ENCODE measurements around the gene HS6ST1.

Gene HS6ST1

DNA sequence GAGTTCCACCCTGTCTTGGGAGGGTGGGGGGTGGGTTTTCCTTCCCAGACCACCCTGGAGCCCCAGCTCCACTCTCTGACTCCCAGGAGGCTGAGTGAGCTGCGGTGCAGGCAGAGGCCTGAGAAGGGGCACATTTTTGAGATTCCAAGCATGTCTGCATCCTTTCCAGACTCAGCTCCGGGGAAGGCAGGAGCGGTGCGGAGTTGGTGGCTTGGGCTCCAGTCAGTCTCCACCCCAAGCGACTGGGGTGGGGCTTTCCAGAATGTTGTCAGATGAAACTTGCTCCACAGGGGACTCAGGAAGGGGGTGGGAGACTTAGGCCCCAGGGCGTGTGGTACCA is 44.2 kb upstream of the HS6ST1 start:
- TF ChIP-seq, protein P1, sequence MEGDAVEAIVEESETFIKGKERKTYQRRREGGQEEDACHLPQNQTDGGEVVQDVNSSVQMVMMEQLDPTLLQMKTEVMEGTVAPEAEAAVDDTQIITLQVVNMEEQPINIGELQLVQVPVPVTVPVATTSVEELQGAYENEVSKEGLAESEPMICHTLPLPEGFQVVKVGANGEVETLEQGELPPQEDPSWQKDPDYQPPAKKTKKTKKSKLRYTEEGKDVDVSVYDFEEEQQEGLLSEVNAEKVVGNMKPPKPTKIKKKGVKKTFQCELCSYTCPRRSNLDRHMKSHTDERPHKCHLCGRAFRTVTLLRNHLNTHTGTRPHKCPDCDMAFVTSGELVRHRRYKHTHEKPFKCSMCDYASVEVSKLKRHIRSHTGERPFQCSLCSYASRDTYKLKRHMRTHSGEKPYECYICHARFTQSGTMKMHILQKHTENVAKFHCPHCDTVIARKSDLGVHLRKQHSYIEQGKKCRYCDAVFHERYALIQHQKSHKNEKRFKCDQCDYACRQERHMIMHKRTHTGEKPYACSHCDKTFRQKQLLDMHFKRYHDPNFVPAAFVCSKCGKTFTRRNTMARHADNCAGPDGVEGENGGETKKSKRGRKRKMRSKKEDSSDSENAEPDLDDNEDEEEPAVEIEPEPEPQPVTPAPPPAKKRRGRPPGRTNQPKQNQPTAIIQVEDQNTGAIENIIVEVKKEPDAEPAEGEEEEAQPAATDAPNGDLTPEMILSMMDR (IDR thresholded peaks at IDR 0.05) = no peak
- DNase-seq (ENCODE audit: low spot score) = peak; percentile 78
- peak overlapping the region; percentile 6 to 86 for H3K27ac ChIP-seq
- no peak overlapping the region for H3K4me3 ChIP-seq

DNA sequence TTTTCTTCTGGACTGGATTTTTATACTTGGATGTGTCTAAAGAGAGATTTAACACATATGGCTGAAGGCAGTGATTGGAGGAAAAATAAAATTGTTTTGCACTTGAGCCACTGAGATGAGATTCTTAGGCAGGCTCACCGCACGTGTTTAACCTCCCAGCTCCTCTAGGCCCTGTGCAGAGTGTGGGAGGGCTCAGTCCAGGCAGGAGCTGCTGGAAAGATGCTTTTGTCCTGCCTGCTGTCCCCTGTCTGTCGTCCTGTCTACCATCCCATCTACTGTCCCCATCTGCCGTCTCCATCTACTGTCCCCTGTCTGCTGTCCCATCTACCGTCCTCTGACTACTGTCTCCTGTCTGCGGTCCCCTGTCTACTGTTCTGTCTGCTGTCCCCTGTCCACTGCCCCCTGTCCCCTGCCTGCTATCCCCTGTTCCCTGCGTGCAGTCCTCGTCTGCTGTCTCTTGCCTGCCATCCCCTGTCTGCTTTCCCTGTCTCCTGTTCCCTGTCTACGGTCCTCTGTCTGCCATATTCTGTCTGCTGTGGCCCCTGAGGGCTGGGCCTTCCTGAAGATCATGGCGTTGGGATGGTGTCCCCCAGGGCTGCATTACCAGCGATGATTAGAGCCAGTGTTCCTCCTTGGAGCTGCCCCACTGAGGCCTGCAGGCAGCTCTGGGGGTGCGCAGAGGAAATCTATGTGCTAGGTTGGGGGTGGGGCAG is 43.7 kb upstream of the HS6ST1 start:
- peak overlapping the region; percentile 6 to 86 for H3K27ac ChIP-seq
- no peak overlapping the region for H3K4me3 ChIP-seq
- TF ChIP-seq, protein P1 (IDR thresholded peaks at IDR 0.05) = no peak
- peak; percentile 43 for DNase-seq (ENCODE audit: low spot score)

DNA sequence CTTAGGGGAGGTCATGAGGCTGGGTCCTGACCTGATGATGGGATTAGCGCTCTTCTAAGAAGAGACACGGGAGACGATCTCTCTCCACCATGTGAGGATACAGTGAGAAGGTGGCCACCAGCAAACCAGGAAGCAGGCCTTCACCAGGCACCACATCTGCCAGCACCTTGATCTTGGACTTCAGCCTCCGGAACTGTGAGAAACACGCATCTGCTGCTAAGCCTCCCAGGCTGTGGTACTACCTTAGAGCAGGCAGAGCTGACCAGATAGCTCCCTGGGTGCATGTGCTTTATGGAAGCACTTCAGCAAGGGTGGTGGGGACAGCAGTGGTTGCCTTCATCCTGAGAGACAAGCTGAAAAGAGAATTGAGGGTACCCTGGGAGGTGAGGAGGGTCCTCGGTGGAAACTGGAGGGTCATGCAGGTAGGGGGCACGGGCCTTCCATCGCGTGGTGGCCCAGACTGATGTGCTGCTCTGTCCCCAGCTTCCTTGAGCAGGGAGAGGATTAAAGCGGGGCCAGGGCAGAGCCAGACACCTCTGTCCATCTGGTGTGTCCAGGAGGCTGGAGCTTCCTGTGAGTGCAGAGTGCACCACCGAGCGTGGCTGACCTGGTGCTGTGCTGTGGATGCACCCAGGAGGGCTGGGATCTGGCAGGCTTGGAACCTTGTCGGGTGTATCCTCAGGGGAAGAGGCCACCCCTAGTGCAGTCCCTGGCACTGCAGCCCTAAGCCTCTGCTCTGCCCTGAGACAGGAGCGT is 42.9 kb upstream of the HS6ST1 start:
- no peak overlapping the region for H3K4me3 ChIP-seq
- peak; percentile 46 for DNase-seq (ENCODE audit: low spot score)
- TF ChIP-seq, protein P1 (IDR thresholded peaks at IDR 0.05) = no peak
- peak overlapping the region in 1 of 2 donors; percentile 86 for H3K27ac ChIP-seq

DNA sequence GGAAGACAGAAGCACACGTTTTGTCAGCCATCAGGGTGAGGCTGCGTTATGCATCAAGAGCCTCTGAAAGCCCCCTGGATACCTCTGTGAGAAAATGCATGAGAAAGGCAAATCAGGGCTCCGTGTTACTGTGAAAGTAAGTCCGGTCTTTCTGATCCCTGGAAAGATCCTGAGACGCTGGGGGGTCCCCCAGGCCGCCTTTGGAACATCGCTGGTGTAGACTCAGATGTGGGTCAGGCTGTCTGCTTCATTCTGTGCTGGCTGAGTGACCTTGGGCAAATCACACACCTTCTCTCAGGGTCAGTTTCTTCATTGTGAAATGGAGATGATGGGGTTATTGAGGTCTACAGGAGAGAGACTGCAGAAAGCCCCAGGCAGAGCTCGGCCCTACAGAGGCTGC is 42.0 kb upstream of the HS6ST1 start:
- TF ChIP-seq, protein P1 (IDR thresholded peaks at IDR 0.05) = no peak
- DNase-seq (ENCODE audit: low spot score) = peak; percentile 52
- Histone ChIP-seq H3K4me3 (no peak overlapping the region), H3K27ac (no peak overlapping the region)

DNA sequence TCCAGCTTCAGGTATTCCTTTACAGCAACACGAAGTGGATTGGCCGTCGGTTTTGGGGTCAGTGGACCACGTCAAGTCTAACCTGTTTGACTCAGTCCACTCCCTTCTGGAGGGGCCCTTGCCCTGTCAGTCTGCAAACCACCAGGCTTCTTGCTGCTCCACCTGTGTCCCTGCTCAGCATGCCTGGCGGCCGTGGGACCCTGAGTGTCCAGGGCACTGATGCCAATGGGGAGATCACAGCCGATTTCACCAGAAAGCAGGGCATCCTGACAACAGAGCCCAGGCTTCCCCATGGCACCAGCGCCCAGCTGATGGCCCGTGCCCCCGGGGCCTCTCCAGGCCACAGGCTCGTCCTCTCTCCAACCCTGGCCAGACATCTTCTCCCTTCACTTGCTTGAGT is 41.2 kb upstream of the HS6ST1 start:
- TF ChIP-seq, protein P1 (IDR thresholded peaks at IDR 0.05) = no peak
- H3K4me3 ChIP-seq = no peak overlapping the region
- DNase-seq (ENCODE audit: low spot score) = peak; percentile 67
- H3K27ac ChIP-seq = no peak overlapping the region

DNA sequence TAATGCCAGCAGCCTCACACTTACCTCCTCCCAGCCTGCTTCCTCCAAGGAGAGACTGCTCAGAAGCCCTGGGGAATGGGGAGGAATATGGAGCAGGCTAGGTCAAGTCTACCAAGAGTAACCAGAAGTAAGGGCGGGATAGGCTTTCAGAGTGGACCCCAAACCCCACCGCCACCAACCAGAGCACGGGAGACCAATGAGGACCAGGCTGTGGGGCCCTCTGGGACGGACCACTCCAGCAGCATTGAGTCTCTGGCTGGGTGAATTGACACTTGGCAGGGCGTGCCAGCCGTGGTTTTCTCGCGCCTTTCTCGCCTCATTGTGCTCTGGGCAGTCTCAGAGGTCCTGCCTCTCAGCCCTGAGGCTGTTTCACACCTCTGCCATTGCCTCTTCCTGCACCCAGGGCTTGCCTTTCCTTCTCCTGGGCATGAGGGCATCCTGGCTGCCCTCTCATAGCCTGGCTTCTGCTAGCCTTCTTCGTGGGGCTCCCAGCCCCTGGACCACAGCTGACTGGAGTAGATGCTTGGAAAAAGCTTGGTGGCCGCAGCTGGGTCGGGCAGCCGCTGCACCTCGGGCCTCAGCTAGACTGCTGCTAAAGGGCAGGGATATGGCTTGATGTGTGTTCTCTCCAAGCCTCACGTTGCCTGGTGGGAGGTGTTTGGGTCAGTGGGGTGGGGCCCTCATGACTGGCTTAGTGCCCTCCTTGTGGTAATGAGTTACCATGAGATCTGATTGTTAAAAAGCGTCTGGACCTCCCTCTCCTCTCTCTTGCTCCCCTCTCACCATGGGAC is 40.5 kb upstream of the HS6ST1 start:
- peak; percentile 66 for DNase-seq (ENCODE audit: low spot score)
- TF ChIP-seq, protein P1 (IDR thresholded peaks at IDR 0.05) = no peak
- no peak overlapping the region for H3K4me3 ChIP-seq
- no peak overlapping the region for H3K27ac ChIP-seq
